A673 (cell line): ENCODE measurements around the gene IQCE.

Experiments
- EZH2 ChIP-seq: fragments of 200-600 bp; sonication (generic); IDR thresholded peaks from 2 replicates; pipeline ENCODE4 v1.6.1; 2017; ENCODE audit warnings: borderline replicate concordance, low read depth, mild to moderate bottlenecking, mixed read lengths, antibody characterized with exemption, low read length; ENCODE audit not compliant: poor library complexity, severe bottlenecking
- TF ChIP-seq, protein P1 (sequence below): fragments of 300-800, 200-600 bp; sonication (generic); conservative IDR thresholded peaks from 2 replicates; pipeline ENCODE4 v1.5.1; 2017; ENCODE audit warnings: low read depth, mild to moderate bottlenecking, antibody characterized with exemption, low read length, moderate library complexity, mixed read lengths

DNA sequence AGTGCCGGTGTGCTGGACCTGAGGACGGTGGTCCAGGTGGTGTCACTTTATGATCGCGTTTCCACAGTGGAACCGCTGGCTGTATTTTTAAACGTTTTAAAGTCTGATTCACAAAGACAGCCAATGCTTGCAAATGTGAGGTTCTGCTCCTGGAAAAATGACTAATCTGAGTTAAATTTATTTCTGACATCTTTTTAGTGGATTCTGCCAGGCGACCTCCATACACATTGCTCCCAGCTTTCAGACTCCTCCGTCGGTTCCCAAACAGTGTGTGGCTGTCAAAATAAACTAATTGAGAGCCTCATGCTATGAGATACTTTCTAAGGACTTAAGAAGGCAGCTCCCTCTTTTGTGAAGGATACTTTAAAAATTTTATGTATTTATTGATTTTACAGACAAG lies 60.3 kb downstream of the IQCE start:
- TF ChIP-seq, protein P1, sequence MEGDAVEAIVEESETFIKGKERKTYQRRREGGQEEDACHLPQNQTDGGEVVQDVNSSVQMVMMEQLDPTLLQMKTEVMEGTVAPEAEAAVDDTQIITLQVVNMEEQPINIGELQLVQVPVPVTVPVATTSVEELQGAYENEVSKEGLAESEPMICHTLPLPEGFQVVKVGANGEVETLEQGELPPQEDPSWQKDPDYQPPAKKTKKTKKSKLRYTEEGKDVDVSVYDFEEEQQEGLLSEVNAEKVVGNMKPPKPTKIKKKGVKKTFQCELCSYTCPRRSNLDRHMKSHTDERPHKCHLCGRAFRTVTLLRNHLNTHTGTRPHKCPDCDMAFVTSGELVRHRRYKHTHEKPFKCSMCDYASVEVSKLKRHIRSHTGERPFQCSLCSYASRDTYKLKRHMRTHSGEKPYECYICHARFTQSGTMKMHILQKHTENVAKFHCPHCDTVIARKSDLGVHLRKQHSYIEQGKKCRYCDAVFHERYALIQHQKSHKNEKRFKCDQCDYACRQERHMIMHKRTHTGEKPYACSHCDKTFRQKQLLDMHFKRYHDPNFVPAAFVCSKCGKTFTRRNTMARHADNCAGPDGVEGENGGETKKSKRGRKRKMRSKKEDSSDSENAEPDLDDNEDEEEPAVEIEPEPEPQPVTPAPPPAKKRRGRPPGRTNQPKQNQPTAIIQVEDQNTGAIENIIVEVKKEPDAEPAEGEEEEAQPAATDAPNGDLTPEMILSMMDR = no peak
- TF ChIP-seq EZH2 = no peak
